HG03460 (cell line): Measurements from ENCODE around the gene VANGL2.
"Not testable (repeated sequence)": the region's sequence is repeated elsewhere in the genome, so short reads cannot be mapped to it uniquely, and the experiment has no call there.

Experiments used
- ATAC-seq: cut with Tn5 transposase; IDR thresholded peaks from one replicate; pipeline ENCODE4 v1.9.1; 2021; ENCODE audit not compliant: unreplicated experiment

Gene VANGL2

DNA sequence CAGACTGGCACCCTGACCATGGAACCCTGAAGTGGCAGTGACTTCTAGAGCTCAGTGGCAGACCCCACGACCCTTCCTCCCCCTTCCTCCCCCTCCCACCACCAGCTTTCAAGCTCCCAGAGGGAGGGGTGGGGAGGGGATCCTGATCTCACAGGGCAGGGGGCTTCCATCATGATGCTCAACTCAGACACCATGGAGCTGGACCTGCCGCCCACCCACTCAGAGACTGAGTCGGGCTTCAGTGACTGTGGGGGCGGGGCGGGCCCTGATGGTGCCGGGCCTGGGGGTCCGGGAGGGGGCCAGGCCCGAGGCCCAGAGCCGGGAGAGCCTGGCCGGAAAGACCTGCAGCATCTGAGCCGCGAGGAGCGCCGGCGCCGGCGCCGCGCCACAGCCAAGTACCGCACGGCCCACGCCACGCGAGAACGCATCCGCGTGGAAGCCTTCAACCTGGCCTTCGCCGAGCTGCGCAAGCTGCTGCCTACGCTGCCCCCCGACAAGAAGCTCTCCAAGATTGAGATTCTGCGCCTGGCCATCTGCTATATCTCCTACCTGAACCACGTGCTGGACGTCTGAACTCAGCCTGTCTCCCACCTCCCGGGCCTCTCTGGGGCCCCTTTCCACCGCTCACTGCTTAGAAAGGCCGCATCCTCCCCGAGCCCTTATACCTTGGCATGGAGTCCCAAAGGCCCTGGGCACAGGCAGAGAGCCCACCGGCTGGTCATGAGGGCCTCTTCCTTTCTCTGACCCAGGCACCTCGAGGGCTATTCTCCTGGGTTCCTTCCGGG is 29.6 kb upstream of the VANGL2 start:
- no peak for ATAC-seq

DNA sequence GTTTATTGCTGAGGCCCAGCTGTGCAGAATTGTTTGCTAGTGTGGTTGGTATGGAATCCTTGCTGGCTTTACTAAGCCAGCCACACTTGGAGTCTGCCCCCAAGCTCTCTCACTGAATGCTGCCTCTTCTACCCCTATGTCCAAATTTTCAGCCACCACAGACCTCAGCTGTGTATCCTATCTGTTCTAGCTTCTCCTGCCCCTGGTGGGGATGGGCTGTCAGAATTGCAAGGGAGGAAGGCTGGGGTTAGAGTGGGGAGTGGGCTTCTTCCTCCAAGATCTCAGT is 29.1 kb upstream of the VANGL2 start:
- ATAC-seq = no peak

DNA sequence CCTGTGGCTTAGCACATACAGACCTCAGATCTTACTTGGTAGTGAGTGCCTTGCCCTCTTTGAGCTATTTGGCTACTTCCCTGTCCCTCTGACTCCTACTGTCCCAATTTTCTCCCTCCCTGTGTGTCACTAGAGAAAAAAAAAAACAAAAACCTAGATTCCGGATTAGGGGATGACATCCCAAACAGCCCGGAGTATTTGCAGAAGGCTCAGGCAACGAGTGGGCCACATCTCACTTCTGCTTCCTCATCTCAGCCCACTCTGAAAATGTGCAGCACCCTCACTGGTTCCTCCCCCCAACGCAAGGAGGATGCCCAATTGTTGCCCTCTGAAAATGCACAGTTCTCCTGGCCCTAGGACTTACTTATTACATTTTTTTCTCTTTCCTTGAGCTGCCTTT is 28.6 kb upstream of the VANGL2 start:
- ATAC-seq = no peak

DNA sequence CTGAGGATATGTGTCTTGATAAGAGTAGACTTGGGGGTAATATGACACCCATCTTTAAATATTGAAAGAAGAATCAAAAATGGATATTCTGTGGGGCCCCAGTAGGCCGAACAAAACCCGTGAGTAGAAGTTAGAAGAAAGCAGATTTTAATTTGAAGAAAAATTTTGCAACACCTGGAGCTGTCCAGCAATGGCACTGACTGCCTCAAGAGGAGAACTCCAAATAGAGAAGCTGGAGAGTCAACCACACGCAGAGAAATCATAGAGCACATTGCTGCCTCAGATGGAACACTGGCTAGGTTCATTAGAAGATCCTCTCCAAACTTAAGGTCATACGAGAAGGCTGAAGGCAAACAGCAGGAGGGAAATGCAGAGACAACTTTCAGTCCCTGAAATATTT is 26.7 kb upstream of the VANGL2 start:
- ATAC-seq = no peak

DNA sequence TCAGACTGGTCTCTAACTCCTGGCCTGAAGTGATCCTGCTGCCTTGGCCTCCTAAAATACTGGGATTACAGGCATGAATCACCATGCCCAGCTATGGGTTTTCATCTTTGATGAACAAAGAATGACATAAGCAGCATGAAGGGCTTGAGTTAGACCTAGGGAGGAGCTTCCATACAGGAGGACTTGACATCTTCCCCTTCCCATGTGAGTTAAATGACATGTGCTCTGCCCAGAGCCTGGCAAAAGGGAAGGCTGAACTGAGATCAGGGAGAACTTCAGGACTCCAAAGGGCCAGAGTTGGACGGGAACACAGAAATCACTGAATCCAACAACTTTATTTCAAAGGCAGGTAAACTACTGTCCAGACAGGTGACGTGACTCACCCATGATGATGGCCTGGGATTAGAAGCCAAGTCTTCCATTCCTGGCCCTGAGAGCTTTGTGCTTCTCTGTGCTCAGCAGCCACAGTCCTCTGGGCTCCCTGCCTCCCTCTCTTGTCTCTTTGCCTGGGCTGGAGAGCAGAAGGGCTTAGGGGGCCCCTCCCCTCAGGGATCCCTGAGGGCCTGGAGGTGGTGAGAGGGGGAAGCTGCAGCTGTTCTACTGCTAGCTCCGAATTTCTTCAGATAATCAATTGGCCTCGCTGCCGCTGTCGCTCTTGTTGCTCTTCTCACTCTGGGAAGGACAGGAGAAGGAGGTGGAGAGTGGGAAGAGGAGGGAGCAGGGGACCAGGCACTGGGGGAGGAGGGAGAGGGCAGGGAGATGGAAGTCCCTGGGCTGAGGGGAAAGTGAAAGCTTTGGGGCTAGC is 25.9 kb upstream of the VANGL2 start:
- ATAC-seq = no peak

DNA sequence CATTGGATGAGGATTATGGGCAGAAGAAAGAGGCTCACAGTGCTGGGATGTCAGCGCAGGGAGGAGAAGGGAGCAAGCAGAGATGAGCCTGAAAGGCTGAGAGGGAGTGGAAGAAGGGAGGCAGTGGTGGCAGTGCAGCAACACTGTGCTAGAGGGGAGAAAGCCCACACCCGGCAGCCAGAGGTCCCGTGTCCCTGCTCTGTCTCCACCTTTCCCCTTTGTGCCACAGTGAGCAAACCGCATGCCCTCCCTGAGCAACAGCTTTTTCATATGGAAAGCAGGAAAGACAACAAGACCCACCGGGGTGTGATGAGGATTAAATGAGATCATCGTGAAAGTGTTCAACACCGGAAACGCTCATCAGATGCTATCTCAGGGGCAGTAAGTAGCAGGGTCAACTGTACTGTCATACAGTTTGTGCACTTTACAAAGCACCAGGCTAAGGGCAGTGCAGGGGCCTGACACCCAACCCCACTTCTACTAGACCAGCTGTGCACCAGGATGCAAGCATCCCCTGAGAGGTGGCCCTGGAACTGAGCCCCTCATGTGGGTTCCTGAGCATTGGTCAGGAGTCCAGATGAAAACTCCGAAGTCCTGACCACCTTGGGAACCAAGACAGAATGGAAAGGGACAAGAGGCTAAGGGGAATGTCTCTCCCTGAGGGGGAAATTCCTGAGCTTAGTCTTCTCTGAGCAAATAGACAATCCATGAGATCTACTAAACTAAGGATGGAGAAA is 24.4 kb upstream of the VANGL2 start:
- ATAC-seq = no peak

DNA sequence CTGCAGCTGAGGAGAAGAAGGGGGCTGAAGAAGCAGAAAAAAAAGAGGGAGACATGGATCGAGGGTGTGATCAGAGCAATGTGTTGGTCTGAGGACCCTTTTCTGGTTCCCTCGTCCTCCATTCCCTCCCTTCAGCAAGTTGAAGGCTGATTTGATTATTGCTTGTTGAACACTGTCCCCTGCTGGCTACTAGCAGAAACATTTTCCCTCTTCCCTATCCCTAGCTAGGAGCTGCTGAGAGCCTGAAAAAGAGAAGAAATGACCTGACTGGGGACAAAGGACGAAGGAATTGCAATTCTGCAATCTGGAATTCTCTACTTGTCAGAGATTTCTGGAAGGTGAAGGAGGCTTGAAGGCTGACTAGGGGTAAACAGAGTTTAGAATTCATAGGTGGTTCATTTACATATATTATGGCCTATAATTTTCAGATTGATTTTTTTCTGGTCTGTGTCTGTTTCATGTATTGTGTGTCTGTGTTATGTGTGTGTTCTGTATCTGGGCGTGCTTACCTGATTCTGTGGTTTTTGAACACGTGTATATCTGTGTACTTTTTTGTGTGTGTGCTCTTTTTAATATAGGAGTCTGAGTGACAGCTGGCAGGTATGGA is 23.7 kb upstream of the VANGL2 start:
- ATAC-seq = no peak

DNA sequence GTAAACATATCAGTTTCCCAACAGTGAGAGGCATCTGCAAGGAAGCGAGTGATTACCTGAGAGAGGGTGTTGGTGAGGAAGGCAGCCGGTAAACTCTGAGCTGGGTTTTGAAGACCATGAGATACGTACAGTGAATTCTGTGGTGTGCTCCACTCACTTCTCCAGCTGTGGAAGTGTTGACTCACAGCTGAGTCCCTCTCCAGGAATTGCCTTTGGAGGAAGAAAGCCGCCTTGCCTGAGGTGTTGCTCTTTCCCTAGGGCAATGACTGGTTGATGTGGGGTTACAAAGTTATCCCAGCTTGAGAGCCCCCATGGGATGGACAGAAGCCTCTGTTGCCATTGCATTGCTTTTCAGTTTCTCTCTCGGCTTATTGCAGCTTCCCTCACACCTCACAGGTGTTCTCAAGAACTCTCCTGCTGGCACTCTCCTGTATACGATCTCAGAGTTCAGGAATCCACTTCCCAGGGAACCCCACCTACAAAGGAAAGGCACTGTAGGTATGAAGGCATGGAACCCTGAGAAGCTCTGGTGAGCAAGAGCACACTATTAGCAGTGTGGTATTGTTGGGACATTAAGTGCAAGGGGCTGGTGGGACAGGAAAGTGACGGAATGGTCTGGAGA is 22.7 kb upstream of the VANGL2 start:
- no peak for ATAC-seq

DNA sequence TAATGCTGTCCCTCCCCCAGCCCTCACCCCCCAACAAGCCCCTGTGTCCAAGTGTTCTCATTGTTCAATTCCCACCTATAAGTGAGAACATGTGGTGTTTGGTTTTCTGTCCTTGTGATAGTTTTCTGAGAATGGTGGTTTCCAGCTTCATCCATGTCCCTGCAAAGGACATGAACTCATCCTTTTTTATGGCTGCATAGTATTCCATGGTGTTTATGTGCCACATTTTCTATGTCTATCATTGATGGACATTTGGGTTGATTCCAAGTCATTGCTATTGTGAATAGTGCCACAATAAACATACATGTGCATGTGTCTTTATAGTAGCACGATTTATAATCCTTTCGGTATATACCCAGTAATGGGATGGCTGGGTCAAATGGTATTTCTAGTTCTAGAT is 15.6 kb upstream of the VANGL2 start:
- not testable (repeated sequence) for ATAC-seq

DNA sequence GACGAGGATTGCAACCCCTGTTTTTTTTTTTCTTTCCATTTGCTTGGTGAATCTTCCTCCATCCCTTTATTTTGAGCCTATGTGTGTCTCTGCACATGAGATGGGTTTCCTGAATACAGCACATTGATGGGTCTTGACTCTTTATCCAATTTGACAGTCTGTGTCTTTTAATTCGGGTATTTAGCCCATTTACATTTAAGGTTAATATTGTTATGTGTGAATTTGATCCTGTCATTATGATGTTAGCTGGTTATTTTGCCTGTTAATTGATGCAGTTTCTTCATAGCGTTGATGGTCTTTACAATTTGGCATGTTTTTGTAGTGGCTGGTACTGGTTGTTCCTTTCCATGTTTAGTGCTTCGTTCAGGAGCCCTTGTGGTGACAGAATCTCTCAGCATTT is 12.0 kb upstream of the VANGL2 start:
- not testable (repeated sequence) for ATAC-seq

DNA sequence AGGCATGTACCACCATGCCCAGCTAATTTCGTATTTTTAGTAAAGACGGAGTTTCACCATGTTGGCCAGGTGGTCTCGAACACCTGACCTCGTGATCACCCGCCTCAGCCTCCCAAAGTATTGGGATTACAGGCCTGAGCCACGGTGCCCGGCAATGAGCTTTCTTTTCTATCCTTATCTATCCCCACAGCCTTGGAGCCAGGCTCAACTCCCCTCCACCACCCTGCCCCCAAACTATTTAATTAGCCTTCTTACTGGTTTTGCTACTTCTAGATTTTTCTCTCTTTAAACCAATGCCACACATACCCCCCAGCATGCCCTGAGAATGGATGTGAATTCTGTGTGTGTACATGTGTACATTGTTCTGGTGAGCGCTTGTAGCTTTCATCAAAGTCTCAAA is 5.7 kb upstream of the VANGL2 start:
- no peak for ATAC-seq

DNA sequence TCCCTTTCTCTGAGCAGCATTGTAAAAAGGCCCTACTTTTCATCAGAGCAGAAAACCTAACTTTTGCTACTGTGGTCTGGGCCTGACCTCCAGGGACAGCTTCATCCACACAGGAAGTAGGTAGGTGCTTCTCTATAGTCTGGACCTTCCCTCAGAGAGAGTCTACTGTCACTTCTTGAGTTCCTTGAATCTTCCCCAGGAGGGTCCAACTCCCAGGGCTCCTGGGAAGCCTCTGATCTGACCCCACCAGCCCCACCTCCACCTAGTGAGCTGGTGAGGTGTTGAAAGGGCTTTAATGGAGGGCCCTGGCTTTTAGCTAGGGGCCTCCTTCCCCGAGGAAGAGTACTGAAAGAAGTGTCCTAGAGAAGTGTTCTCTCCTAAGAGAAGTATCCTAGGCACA is 2.7 kb upstream of the VANGL2 start:
- ATAC-seq = no peak

DNA sequence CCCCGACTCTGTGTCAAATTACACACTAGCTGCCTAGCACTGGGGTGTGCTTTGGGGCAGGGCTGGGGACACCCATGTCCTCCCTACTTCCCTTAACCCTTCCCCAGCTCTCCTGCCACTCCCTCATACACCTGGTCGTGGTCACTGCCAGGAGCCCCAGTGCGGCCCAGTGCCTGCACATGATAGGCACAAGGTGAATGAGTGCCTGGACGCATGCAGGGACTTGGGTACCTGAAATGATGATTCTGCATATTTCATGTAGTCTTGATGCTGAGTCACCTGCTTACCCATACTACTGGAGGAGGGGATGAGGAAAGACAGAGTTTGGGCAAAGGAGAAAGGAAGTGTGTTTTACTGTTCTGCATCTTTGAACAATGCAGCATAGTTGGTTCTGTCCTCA is 1.5 kb upstream of the VANGL2 start:
- ATAC-seq = no peak

DNA sequence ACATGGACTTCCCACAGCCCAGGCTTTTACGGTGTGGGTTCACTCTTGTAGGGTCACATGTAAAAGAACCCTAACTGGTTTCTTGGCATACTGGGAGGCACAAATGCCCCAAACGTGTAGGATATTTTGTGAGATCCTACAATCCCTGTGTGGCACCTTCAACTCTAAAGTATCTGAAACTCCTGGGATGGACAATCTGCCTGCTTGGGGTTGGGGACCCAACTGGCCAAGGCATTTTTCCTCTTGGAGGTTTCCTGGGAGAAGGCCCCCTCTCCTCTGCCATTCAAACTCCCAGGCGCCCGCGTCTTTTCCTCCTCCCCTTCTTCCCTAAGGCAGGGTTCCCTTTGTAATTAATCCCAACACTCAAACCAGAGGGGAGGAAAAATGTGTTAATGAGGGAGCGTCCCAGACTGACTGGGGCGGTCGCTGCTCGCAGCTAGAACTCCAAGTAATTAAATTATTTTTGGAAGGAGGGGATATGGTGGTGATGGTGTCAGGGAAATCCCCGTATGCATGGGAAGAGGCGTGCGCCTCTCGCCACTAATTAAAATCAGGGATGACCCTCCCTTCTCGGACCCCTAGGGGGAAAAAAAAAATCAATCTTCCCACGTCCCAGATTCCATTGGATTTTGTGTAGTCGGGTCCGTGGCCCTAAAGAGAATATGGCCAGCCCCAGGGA is 681 bp upstream of the VANGL2 start:
- no peak for ATAC-seq

DNA sequence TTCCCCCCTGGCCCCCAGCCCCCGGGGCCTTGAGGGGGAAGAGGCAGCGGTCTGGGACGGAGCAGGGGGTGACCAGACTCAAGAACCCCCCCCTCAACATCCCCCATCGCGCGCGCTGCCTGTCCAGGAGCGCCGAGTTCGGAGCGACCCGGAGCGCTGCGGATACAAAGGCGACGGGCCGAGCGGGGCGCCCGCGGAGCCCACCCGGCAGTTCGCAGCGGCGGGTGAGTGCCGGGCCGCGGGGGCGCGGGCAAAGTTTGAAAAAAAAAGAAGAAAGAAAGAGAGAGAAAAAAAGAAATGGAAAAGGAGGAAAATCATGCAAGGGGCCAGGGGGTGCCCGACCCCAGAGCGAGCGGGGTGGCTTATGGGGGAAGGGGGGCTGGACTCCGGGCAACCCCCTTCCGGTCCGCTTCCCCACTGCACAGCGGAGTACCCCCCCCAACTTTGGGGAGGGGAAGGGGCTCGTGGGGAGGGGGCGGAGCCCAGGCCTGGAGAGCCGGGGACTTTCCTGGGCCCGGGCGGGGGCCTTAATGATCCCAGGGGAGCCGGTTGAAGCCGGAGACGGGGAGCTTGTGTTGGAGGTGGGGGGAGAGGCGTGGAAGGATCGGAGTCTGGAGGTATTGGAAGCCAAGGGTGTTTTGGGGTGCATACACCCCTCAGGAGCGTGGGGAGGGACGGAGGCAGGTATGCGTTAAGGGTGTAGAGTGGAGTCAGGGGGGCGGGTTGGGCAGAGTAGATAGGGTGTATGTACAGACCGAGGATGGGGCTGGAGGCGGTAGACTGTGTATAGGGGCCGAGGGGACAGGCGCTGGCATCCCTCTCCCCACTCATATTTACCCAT is 502 bp downstream of the VANGL2 start:
- no peak for ATAC-seq

DNA sequence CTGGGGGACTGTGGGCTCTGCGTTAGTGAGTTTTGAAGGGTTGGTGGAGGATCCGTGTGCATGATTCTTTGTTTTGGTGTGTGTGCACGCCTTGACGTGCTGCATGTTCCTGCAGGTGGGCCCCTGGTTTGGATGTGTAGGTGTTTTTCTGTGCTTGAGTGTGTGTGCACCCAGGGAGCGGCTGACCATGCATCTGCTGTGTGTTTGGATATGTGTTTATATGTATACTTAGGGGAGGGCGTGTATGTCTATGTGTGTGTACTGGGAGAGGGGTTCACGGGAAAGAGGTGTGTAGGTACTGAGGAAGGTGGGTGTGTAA is 1.1 kb downstream of the VANGL2 start:
- ATAC-seq = no peak

DNA sequence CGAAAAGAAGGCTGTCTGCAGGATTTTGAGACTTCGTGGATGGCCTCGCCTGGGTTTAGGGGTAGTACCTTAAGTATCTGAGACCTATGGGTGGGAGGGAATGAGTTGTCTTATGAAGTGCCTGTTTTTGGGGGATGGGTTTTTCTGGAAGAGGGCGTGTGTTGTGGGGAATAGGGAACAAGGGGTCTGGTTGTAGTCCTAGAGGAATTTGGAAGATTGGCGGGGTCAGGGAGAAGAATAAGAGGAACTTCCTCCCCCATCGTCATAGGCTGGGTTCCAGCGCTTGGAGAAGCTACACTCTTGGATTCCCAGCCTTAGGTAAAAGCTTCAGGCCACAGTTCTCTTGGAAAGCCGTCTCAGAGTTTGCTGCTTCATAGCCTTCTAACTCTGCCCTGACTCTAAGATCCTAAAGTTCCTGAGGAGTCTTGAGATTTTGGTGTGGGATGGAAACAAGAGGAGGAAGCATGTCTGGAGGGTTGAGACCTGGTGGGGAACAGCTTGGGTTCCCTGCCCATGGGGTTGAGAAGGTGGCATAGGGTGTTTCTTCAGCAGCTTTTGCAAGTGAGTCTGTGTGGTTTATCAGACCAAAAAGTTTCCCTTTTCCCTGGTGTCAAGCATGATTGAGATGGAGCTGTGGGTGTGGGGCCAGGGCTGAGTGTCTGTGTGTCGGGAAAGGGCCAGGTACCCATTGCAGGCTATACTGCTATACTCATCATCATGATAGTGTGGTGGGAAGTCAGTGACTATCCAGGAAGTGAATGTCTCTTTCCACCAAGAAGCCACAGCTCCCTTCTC is 1.8 kb downstream of the VANGL2 start:
- no peak for ATAC-seq

DNA sequence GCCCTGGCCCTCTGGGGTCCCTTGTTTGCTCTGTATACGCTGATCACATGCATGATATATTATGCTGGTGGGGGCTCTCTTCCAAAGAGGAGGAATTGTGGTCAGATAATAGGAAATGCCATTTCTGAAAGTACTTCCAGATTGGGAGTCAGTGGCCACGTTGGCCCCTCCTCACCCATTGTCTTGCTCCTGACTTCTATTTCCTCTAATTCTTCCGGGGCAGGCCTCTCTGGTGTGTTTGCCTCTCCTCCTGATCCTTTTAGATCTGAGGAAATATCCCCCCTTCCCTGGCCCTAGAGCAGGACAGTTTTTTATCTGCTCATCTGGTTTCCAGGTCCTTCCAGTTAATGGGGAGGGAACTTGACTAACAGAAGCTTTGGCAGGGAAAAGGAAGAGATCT is 2.9 kb downstream of the VANGL2 start:
- ATAC-seq = no peak

DNA sequence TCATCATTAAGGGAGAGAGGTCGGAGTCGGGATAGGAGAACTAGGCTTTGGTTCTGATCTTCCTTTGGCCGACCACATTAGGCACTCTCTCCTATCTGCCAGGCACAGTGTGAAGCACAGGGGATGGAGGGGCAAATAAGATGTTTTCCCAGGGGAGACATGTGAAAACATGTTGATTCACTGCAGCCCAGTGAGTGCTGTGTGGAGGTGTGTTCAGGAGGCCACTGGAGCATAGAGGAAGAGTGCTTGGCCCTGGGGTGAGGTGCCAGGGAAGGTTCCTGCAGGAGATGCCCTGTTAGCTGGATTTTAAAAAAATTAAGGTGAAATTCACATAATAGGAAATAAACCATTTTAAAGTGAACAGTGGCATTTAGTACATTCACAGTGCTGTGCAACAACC is 3.7 kb downstream of the VANGL2 start:
- no peak for ATAC-seq
